ES-I3 (cell line): ENCODE measurements around the gene NLRX1.
"Not testable (repeated sequence)": the region's sequence is repeated elsewhere in the genome, so short reads cannot be mapped to it uniquely, and the experiment has no call there.

Experiments used
- H3K36me3 ChIP-seq: 2 replicates; pipeline ENCODE4 v1.6.1; 2013; ENCODE audit warnings: mild to moderate bottlenecking, low read length, control low read depth, moderate library complexity; ENCODE audit not compliant: insufficient read depth
- H3K4me1 ChIP-seq: 2 replicates; pipeline ENCODE4 v1.6.1; 2013; ENCODE audit warnings: mild to moderate bottlenecking, control low read depth, low read length; ENCODE audit not compliant: insufficient read depth
- H3K9ac ChIP-seq: 2 replicates; pipeline ENCODE4 v1.6.1; 2013; ENCODE audit warnings: low read depth, mild to moderate bottlenecking, low read length, moderate library complexity
- H3K9me3 ChIP-seq: 2 replicates; pipeline ENCODE4 v1.6.1; 2013; ENCODE audit warnings: mild to moderate bottlenecking, low read length, moderate library complexity; ENCODE audit not compliant: control insufficient read depth, insufficient read depth

The NLRX1 gene

GRCh38 chr11:119168471-119169281 is at the start of gene NLRX1:
Gene NLRX1, plus strand, starts transcription at chr11:119168725. Its CDS starts 2,679 bp downstream, at chr11:119171404.
- Histone ChIP-seq H3K4me1 (peaks cover 7% of the 10 kb centered on the region; the same call in 1 of the 2 replicates), H3K9me3 (no peaks in the 10 kb centered on the region), H3K9ac (peak within 1 kb of the TSS; percentile 95), H3K36me3 (no peaks in the 10 kb centered on the region; the same call in 1 of the 2 replicates)

GRCh38 chr11:119118946-119119345 is 49.6 kb upstream of the NLRX1 start:
- no peaks in the 10 kb centered on the region for H3K36me3 ChIP-seq
- H3K9ac ChIP-seq = no peak overlapping the region
- no peaks in the 10 kb centered on the region for H3K9me3 ChIP-seq
- no peaks in the 10 kb centered on the region for H3K4me1 ChIP-seq

GRCh38 chr11:119120639-119121007 is 47.9 kb upstream of the NLRX1 start:
- Histone ChIP-seq H3K36me3 (no peaks in the 10 kb centered on the region), H3K9ac (peak overlapping the region; percentile 82), H3K9me3 (no peaks in the 10 kb centered on the region), H3K4me1 (no peaks in the 10 kb centered on the region)

- H3K4me1 ChIP-seq = no peaks in the 10 kb centered on the region
- peak within 1 kb of the TSS; percentile 95 for H3K9ac ChIP-seq
- H3K36me3 ChIP-seq = no peaks in the 10 kb centered on the region
- no peaks in the 10 kb centered on the region for H3K9me3 ChIP-seq
Observed at GRCh38 chr11:119121008-119121810, 47.3 kb upstream of the NLRX1 start, which contains the start of gene HINFP. Gene HINFP, plus strand, starts transcription at chr11:119121580. Its CDS starts 5,365 bp downstream, at chr11:119126945.

GRCh38 chr11:119121811-119122124 is 46.8 kb upstream of the NLRX1 start:
- Histone ChIP-seq H3K4me1 (no peaks in the 10 kb centered on the region), H3K36me3 (no peaks in the 10 kb centered on the region), H3K9ac (peak overlapping the region; percentile 95), H3K9me3 (no peaks in the 10 kb centered on the region)

- Histone ChIP-seq H3K36me3 (peaks cover 7% of the 10 kb centered on the region; the same call in 1 of the 2 replicates), H3K9me3 (no peaks in the 10 kb centered on the region), H3K4me1 (no peaks in the 10 kb centered on the region), H3K9ac (no peak overlapping the region)
Observed at GRCh38 chr11:119125821-119126220, 42.7 kb upstream of the NLRX1 start.

GRCh38 chr11:119126675-119127268 is 41.8 kb upstream of the NLRX1 start:
- H3K9ac ChIP-seq = no peak overlapping the region
- no peaks in the 10 kb centered on the region for H3K9me3 ChIP-seq
- peaks cover 7% of the 10 kb centered on the region; the same call in 1 of the 2 replicates for H3K36me3 ChIP-seq
- H3K4me1 ChIP-seq = no peaks in the 10 kb centered on the region

GRCh38 chr11:119130662-119131061 is 37.9 kb upstream of the NLRX1 start:
- Histone ChIP-seq H3K4me1 (no peaks in the 10 kb centered on the region), H3K9ac (no peak overlapping the region), H3K9me3 (no peaks in the 10 kb centered on the region), H3K36me3 (peaks cover 10% of the 10 kb centered on the region)

GRCh38 chr11:119134389-119134978 is 34.0 kb upstream of the NLRX1 start:
- Histone ChIP-seq H3K9ac (no peak overlapping the region), H3K36me3 (peaks cover 10% of the 10 kb centered on the region), H3K4me1 (no peaks in the 10 kb centered on the region), H3K9me3 (no peaks in the 10 kb centered on the region)

- not testable (repeated sequence) for H3K36me3 ChIP-seq, H3K4me1 ChIP-seq, H3K9me3 ChIP-seq, H3K9ac ChIP-seq
Observed at GRCh38 chr11:119139276-119139675, 29.2 kb upstream of the NLRX1 start.

GRCh38 chr11:119144825-119145486 is 23.6 kb upstream of the NLRX1 start:
- peaks cover 13% of the 10 kb centered on the region for H3K4me1 ChIP-seq
- H3K36me3 ChIP-seq = no peaks in the 10 kb centered on the region
- H3K9me3 ChIP-seq = no peaks in the 10 kb centered on the region
- no peak overlapping the region for H3K9ac ChIP-seq

- no peaks in the 10 kb centered on the region for H3K9me3 ChIP-seq
- H3K36me3 ChIP-seq = no peaks in the 10 kb centered on the region
- no peak overlapping the region for H3K9ac ChIP-seq
- H3K4me1 ChIP-seq = peaks cover 13% of the 10 kb centered on the region
Observed at GRCh38 chr11:119145551-119145950, 23.0 kb upstream of the NLRX1 start.

- H3K9ac ChIP-seq = no peak overlapping the region
- peaks cover 13% of the 10 kb centered on the region for H3K4me1 ChIP-seq
- no peaks in the 10 kb centered on the region for H3K9me3 ChIP-seq
- no peaks in the 10 kb centered on the region for H3K36me3 ChIP-seq
Observed at GRCh38 chr11:119147604-119148333, 20.8 kb upstream of the NLRX1 start.
